GM12865 (cell line): ENCODE measurements around the gene CHRNB1.
A peak's percentile ranks its signal among the peaks of the same experiment; 100 is the strongest.
"Not testable (repeated sequence)": the region's sequence is repeated elsewhere in the genome, so short reads cannot be mapped to it uniquely, and the experiment has no call there.

Experiments
- DNase-seq: peaks from one replicate; pipeline ENCODE4 v3.0.0; 2010; ENCODE audit warnings: low read depth
- H3K4me3 ChIP-seq: 2 replicates; pipeline ENCODE4 v1.5.1; 2011; ENCODE audit warnings: mild to moderate bottlenecking, low read depth, low read length, control low read depth
- CTCF ChIP-seq: IDR thresholded peaks from 2 replicates; pipeline ENCODE4 v1.5.1; 2011; ENCODE audit warnings: low read length, control low read depth, low read depth, inconsistent platforms; ENCODE audit not compliant: insufficient read depth; ENCODE audit errors: missing control alignments

Gene CHRNB1

GRCh38 chr17:7480089-7480384 lies 35.2 kb downstream of the CHRNB1 start:
- DNase-seq: no peak

GRCh38 chr17:7481275-7481674 lies 36.4 kb downstream of the CHRNB1 start, which contains the start of gene SLC35G6:
SLC35G6 (plus strand) TSS chr17:7481446; CDS start chr17:7481517, 71 bp downstream.
- peak within 1 kb of the TSS; percentile 80 for H3K4me3 ChIP-seq
- not testable (repeated sequence) for DNase-seq

More at GRCh38 chr17:7480089-7480384, 35.2 kb downstream of the CHRNB1 start:
- no peak for TF ChIP-seq CTCF
- H3K4me3 ChIP-seq: peak overlapping the region; percentile 80

GRCh38 chr17:7481842-7482741 lies 37.2 kb downstream of the CHRNB1 start:
- H3K4me3 ChIP-seq, DNase-seq: not testable (repeated sequence)

GRCh38 chr17:7482742-7483088 lies 37.9 kb downstream of the CHRNB1 start:
- DNase-seq: not testable (repeated sequence)
- peak overlapping the region; percentile 72 for H3K4me3 ChIP-seq

- no peak for TF ChIP-seq CTCF
- DNase-seq: peak; percentile 96
- peak overlapping the region; percentile 72 for H3K4me3 ChIP-seq
Observed at GRCh38 chr17:7483255-7484066, 38.6 kb downstream of the CHRNB1 start.

- DNase-seq: peak; percentile 99
- no peak for TF ChIP-seq CTCF
- peak within 1 kb of the TSS; percentile 91 for H3K4me3 ChIP-seq
Observed at GRCh38 chr17:7484067-7484918, 39.4 kb downstream of the CHRNB1 start, which contains the start of gene POLR2A. POLR2A (plus strand) TSS chr17:7484366.

- peak overlapping the region; percentile 91 for H3K4me3 ChIP-seq
- no peak for DNase-seq
- TF ChIP-seq CTCF: peak; percentile 9
Observed at GRCh38 chr17:7484919-7485377, 40.1 kb downstream of the CHRNB1 start.

GRCh38 chr17:7486181-7486580 lies 41.3 kb downstream of the CHRNB1 start:
- DNase-seq: peak; percentile 18
- no peak for TF ChIP-seq CTCF
- H3K4me3 ChIP-seq: peak overlapping the region; percentile 91
